Keratinocyte (primary cell): Measurements from ENCODE around the gene MAP7. TPM values are rescaled to one million over a fixed set of nuclear protein-coding genes. Genes with fewer than 3 reads are reported as not detected.

ENCODE experiments used
- DNase-seq: peaks from one replicate; pipeline ENCODE4 v3.0.0-alpha.2; 2011; ENCODE audit warnings: low read depth, missing footprints, low spot score
- FAIRE-seq: peaks from 2 replicates; lab custom pipeline; 2011; peaks lifted over from hg19 to GRCh38; lab: Jason Lieb, UNC
- H2AFZ ChIP-seq: 2 replicates; pipeline ENCODE4 v1.6.0; 2012; ENCODE audit warnings: low read length, control low read depth, inconsistent platforms; ENCODE audit not compliant: control insufficient read depth
- H3K27ac ChIP-seq: 2 replicates; pipeline ENCODE4 v1.5.1; 2011; ENCODE audit warnings: low read length; ENCODE audit not compliant: control insufficient read depth, insufficient read depth
- H3K27me3 ChIP-seq: 3 replicates; pipeline ENCODE4 v1.6.0; 2011; ENCODE audit warnings: low read length; ENCODE audit not compliant: control insufficient read depth, insufficient read depth; ENCODE audit errors: extremely low read depth
- H3K36me3 ChIP-seq, 2 experiments: 2 replicates in 1 of 2; 3 replicates in 1 of 2; pipeline ENCODE4 v1.5.1; 2011; ENCODE audit warnings: low read length in 2 of 2, mild to moderate bottlenecking in 1 of 2; ENCODE audit not compliant: control insufficient read depth in 2 of 2, insufficient read depth in 2 of 2; ENCODE audit errors: extremely low read depth in 1 of 2
- H3K4me1 ChIP-seq: 3 replicates; pipeline ENCODE4 v1.5.1; 2011; ENCODE audit warnings: low read length; ENCODE audit not compliant: control insufficient read depth, insufficient read depth; ENCODE audit errors: extremely low read depth
- H3K4me2 ChIP-seq: 3 replicates; pipeline ENCODE4 v1.6.0; 2011; ENCODE audit warnings: low read depth, low read length; ENCODE audit not compliant: control insufficient read depth, insufficient read depth; ENCODE audit errors: extremely low read depth
- H3K4me3 ChIP-seq, 3 experiments: fragments of 200-600 bp in 1 of 3; sonication (generic) in 1 of 3; 2 replicates in 2 of 3; 3 replicates in 1 of 3; pipeline ENCODE4 v1.5.1; 2011 to 2016; ENCODE audit warnings: low read length in 3 of 3, mild to moderate bottlenecking in 3 of 3, control low read depth in 2 of 3, inconsistent platforms in 1 of 3, low read depth in 1 of 3, mixed read lengths in 1 of 3, mixed run types in 1 of 3, moderate library complexity in 1 of 3; ENCODE audit not compliant: control insufficient read depth in 2 of 3, insufficient read depth in 2 of 3; ENCODE audit errors: extremely low read depth in 1 of 3
- H3K79me2 ChIP-seq: 2 replicates; pipeline ENCODE4 v1.6.0; 2012; ENCODE audit warnings: low read length; ENCODE audit not compliant: control insufficient read depth, insufficient read depth
- H3K9ac ChIP-seq: 3 replicates; pipeline ENCODE4 v1.6.0; 2011; ENCODE audit warnings: low read length; ENCODE audit not compliant: control insufficient read depth, insufficient read depth; ENCODE audit errors: extremely low read depth
- H3K9me1 ChIP-seq: 3 replicates; pipeline ENCODE4 v1.6.0; 2011; ENCODE audit warnings: low read length; ENCODE audit not compliant: control insufficient read depth, insufficient read depth; ENCODE audit errors: extremely low read depth
- H3K9me3 ChIP-seq: 2 replicates; pipeline ENCODE4 v1.5.1; 2012; ENCODE audit warnings: low read depth, low read length; ENCODE audit not compliant: control insufficient read depth
- H4K20me1 ChIP-seq: 3 replicates; pipeline ENCODE4 v1.6.0; 2011; ENCODE audit warnings: low read length; ENCODE audit not compliant: control insufficient read depth, insufficient read depth; ENCODE audit errors: extremely low read depth
- EZH2 ChIP-seq: IDR thresholded peaks from one replicate; pipeline ENCODE4 v1.6.1; 2012; ENCODE audit warnings: inconsistent platforms, mild to moderate bottlenecking, low read length, moderate library complexity
- dilution Hi-C: fragments of 300-500 bp; cut with MboI; formaldehyde crosslinking; loops from one replicate; pipeline ENCODE4 v1.7.0; 2020; ENCODE audit warnings: low sequenced_read_pairs; ENCODE audit not compliant: extremely low pct_ligation_motif_present
- polyA plus RNA-seq, 5 experiments: library from polyadenylated mRNA; depleted of rRNA in 3 of 5; stranded (reverse) in 3 of 5; stranded (forward) in 1 of 5; unstranded in 1 of 5; fragments of >200 nt; gene quantifications; 1 replicate in 1 of 5; 2 replicates in 3 of 5; 3 replicates in 1 of 5; pipeline versions ENCODE4 v1.2.1 to v1.2.3, GENCODE V29; 2011 to 2012; ENCODE audit warnings: missing spikeins in 2 of 5, low read depth in 1 of 5, low replicate concordance in 1 of 5
- TF ChIP-seq, protein P1 (sequence below), 3 experiments: IDR thresholded peaks in 1 of 3; conservative IDR thresholded peaks in 1 of 3; optimal IDR thresholded peaks in 1 of 3; 2 replicates in 2 of 3; 3 replicates in 1 of 3; pipeline versions ENCODE3 to v1.5.1; 2011; ENCODE audit warnings: low read length in 3 of 3, mild to moderate bottlenecking in 3 of 3, moderate library complexity in 2 of 3, control low read depth in 1 of 3, inconsistent platforms in 1 of 3; ENCODE audit not compliant: insufficient read depth in 2 of 3; ENCODE audit errors: extremely low read depth in 1 of 3

MAP7 gene
- polyA plus RNA-seq, 1 donor (not counting 4 experiments of a cell fraction or from before 2014, with no cell fraction given), result 11.8 TPM

DNA sequence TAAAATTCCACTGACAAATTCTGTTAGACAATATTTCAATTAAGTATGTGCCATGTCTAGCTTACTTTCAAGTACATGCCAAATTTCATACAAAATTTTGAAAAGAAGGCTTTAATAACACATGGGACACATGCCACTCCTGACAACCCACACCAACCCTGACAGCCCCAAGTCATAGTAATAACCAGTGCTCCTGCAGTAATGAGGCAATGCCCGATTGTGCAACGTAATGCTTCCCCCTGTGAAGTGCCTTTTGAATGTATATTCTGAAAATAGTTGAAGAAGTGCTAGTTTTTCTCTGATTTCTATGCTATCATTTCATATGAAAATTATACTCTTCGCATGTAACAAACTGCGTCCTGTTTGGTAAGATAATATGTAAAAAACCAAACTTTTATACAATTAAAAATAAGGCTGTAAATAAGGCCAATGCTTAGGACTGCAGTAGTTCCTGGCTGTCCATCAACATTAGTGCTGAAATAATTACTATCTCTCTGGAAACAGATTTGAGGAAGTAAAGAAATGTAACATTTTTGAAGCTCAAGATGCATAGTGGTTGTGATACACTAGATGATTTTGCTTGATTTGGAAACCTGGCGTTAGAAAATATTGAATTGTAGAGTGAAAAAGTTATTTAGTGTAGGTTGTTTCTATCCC is 134.7 kb downstream of the MAP7 start:
- DNase-seq, result no peak
- H3K4me1 ChIP-seq, result no peaks in the 10 kb centered on the region
- no peak overlapping the region for H3K4me2 ChIP-seq
- H3K9ac ChIP-seq, result no peak overlapping the region
- H3K27ac ChIP-seq, result no peak overlapping the region
- H3K9me3 ChIP-seq, result no peaks in the 10 kb centered on the region
- H3K27me3 ChIP-seq, result no peaks in the 10 kb centered on the region
- no peak for TF ChIP-seq EZH2
- TF ChIP-seq, protein P1, sequence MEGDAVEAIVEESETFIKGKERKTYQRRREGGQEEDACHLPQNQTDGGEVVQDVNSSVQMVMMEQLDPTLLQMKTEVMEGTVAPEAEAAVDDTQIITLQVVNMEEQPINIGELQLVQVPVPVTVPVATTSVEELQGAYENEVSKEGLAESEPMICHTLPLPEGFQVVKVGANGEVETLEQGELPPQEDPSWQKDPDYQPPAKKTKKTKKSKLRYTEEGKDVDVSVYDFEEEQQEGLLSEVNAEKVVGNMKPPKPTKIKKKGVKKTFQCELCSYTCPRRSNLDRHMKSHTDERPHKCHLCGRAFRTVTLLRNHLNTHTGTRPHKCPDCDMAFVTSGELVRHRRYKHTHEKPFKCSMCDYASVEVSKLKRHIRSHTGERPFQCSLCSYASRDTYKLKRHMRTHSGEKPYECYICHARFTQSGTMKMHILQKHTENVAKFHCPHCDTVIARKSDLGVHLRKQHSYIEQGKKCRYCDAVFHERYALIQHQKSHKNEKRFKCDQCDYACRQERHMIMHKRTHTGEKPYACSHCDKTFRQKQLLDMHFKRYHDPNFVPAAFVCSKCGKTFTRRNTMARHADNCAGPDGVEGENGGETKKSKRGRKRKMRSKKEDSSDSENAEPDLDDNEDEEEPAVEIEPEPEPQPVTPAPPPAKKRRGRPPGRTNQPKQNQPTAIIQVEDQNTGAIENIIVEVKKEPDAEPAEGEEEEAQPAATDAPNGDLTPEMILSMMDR (optimal IDR thresholded peaks at IDR 0.05 in 1 of 3, IDR thresholded peaks at IDR 0.05 in 1 of 3, conservative IDR thresholded peaks at IDR 0.05 in 1 of 3; ENCODE audit: extremely low read depth in 1 of 3, insufficient read depth in 2 of 3, low read length in 3 of 3), result no peak
- H3K79me2 ChIP-seq, result no peaks in the 10 kb centered on the region
- no peak for FAIRE-seq
- H2AFZ ChIP-seq, result no peak overlapping the region
- H3K9me1 ChIP-seq, result no peaks in the 10 kb centered on the region
- no peaks in the 10 kb centered on the region for H3K36me3 ChIP-seq
- dilution Hi-C loops, result no loop called here
- H3K4me3 ChIP-seq, result no peak overlapping the region
- no peaks in the 10 kb centered on the region for H4K20me1 ChIP-seq

DNA sequence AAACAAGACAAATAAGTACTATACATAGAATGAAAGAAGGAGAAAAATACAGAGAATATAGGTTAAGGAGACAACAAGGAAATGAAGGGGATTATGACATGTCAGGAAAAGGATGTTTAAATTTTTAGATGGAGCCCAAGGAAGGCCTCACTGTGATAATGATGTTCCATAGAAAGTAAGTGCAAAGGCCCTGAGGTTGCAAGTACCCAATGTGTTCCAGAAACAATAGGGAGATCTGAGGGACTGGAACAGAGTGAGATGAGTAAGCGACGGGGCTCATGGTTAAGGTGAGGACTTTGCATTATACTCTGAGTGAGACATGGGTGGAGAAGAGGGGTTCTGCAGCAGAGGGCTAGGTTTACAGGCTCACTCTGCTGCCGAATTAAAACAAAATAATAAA is 137.8 kb downstream of the MAP7 start:
- DNase-seq (no peak), FAIRE-seq (no peak)
- dilution Hi-C loops, result no loop called here
- Histone ChIP-seq H2AFZ (no peak overlapping the region), H3K4me1 (peaks cover 18% of the 10 kb centered on the region), H3K9me1 (peaks cover 3% of the 10 kb centered on the region), H3K27ac (no peak overlapping the region), H3K4me3 (no peak overlapping the region), H3K27me3 (no peaks in the 10 kb centered on the region), H3K9ac (no peak overlapping the region), H3K9me3 (no peaks in the 10 kb centered on the region), H4K20me1 (no peaks in the 10 kb centered on the region), H3K36me3 (no peaks in the 10 kb centered on the region), H3K79me2 (no peaks in the 10 kb centered on the region), H3K4me2 (no peak overlapping the region)
- no peak for TF ChIP-seq EZH2
- TF ChIP-seq, protein P1 (optimal IDR thresholded peaks at IDR 0.05 in 1 of 3, IDR thresholded peaks at IDR 0.05 in 1 of 3, conservative IDR thresholded peaks at IDR 0.05 in 1 of 3; ENCODE audit: extremely low read depth in 1 of 3, insufficient read depth in 2 of 3, low read length in 3 of 3), result no peak
